HG03139 (cell line): ENCODE data around the gene PCDHGA4.
A peak's percentile ranks its signal among the peaks of the same experiment; 100 is the strongest.
"Not testable (repeated sequence)": the region's sequence is repeated elsewhere in the genome, so short reads cannot be mapped to it uniquely, and the experiment has no call there.

Experiments used
- ATAC-seq: cut with Tn5 transposase; IDR thresholded peaks from one replicate; pipeline ENCODE4 v1.9.1; 2021; ENCODE audit not compliant: unreplicated experiment

PCDHGA4 gene

DNA sequence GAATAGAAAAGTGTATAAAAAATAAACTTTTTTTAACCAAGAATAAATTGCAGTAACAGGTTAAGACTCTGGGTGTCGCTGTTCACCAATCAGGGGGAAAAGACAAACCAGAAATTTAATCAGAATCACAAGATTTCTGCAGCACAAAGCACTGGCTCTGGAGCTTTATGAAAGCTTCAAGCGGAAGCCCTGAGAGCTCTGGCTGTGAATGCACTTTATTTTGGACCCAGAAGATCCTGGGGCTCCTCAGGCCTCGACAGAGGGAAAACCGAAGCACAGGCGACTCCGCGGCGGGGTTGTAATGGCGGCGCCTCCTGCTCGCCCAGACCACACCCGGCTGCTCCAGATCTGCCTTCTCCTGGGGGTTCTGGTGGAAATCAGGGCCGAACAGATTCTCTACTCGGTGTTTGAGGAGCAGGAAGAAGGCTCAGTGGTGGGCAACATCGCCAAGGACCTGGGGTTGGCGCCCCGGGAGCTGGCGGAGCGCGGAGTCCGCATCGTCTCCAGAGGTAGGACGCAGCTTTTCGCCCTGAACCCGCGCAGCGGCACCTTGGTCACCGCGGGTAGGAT, at the start of gene PCDHGA4:
PCDHGA4 (plus strand) TSS at position 122 of the 570 bp plus-strand sequence; CDS start at position 209, 87 bp downstream.
- ATAC-seq: no peak

GRCh38 chr5:141306630-141307029, 48.2 kb upstream of the PCDHGA4 start:
- no peak for ATAC-seq

DNA sequence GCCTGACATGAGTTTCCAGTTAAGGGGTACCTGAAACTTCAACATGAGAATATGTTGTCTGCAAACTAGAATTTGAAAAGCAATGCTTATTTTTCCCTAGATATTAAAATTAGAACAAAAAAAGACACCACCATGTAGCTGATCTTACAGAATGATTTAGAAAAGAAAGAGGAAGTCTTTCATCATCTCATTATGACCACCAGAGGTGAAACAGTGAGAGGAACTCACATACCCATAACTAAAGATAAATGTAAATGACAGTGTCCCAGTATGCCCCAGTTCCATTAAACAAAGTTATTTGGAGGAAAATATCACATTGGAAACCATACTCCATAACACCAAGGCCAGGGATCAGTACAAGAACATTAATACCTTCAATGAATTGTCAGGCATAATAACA, 41.1 kb upstream of the PCDHGA4 start:
- ATAC-seq: no peak

DNA sequence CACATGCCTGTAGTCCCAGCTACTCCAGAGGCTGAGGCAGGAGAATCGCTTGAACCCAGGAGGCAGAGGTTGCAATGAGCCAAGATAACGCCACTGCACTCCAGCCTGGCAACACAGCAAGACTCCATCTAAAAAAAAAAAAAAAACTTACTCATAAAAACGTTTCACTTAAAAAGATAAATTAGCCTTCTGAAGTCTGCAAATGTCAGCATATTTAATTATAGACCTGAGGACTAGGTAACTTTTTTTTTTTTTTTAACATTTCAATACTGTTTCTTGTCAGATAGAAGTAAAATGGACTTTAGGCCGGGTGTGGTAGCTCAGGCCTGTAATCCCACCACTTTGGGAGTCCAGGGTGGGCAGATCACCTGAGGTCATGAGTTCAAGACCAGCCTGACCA, 37.9 kb upstream of the PCDHGA4 start:
- ATAC-seq: not testable (repeated sequence)

- no peak for ATAC-seq
Observed at GRCh38 chr5:141319202-141319601, 35.6 kb upstream of the PCDHGA4 start.

DNA sequence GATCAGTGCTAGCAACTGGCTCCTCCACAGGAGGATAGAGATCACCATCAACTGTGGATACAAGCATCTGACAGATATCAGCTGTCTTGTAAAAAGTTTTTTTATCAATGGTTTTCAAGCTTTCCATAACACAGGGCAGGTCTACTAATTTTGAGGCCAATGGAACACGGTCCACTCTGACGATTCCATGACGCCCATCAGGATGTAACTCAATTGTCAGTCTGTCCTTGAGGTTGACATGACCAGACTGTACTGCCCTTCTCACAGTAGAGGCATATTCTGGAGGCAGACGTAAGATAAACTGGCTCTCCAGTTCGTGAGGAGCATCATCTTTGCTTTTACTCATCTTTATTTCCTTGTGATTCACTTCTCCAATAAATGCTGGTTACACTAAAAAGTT, 35.1 kb upstream of the PCDHGA4 start:
- ATAC-seq: no peak

DNA sequence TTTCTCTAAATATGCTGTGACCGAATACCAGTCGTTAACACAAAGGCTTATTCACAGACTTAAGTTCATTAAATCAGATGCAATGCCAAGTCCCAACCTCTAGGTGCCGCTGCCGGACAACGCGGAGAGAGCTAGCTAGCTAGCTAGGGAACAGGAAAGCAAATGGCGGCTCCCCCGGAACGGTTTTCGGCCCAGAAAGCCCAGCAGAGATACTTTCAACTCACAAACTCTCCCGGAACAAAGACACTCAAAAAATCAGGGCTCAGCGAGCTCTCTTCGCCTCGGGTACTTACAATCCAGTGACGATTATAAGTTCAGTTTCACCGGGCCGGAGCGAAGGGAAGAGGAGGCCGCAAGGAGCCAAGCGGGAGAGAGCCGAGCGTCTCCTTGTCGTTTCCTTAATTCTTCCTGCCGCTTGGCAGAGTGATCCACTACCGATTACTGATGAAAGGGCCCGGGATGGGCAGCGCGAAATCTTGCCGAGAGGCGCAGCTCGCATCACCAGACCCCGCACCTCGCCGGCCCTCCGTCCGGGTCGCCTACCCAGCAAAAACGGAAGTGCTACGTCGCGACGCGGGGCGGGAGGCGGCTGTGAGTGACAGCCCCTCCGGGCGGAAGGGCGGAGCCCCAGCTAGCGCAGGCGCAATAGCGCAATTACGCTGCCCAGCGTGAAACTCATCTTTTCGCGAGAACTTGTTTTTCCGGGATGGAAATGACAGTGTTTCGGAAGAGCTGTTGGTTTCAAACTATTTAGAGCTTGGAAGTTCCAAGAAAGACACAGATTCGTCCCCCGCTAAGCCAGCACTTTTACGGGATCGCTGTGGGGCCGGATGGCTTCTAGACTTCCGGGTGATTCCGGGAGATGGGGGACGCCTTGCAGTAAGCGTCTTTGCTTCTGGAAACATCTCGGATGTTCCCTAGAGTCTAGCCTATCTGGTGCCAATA, 34.3 kb upstream of the PCDHGA4 start, which contains the start of gene TAF7:
TAF7 (minus strand) TSS at position 560 of the 945 bp plus-strand sequence. CDS start 740 bp downstream, outside the sequence.
- peak; percentile 94 for ATAC-seq

- ATAC-seq: no peak
Observed at GRCh38 chr5:141322261-141322660, 32.6 kb upstream of the PCDHGA4 start.

GRCh38 chr5:141326088-141326854, 28.6 kb upstream of the PCDHGA4 start:
- ATAC-seq: peak; percentile 80

DNA sequence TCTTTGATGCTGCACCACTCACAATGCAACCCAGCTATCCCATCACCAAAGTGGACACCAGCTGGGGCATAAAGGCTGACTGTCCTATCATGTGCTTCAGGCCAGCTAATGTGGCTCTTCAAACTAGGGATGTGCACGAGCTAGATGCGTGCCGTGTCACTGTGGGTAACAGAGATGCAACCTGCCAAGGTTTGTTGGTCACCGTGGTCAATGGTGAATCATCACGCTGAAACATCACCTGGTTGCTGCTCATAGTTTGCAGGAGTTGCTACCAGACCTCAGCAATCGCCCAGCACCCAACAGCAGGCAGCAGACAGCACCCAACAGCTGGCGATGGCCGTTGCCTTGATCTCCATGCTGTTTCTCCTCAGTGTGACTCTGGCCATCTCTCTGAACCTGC, 26.6 kb upstream of the PCDHGA4 start:
- ATAC-seq: no peak

DNA sequence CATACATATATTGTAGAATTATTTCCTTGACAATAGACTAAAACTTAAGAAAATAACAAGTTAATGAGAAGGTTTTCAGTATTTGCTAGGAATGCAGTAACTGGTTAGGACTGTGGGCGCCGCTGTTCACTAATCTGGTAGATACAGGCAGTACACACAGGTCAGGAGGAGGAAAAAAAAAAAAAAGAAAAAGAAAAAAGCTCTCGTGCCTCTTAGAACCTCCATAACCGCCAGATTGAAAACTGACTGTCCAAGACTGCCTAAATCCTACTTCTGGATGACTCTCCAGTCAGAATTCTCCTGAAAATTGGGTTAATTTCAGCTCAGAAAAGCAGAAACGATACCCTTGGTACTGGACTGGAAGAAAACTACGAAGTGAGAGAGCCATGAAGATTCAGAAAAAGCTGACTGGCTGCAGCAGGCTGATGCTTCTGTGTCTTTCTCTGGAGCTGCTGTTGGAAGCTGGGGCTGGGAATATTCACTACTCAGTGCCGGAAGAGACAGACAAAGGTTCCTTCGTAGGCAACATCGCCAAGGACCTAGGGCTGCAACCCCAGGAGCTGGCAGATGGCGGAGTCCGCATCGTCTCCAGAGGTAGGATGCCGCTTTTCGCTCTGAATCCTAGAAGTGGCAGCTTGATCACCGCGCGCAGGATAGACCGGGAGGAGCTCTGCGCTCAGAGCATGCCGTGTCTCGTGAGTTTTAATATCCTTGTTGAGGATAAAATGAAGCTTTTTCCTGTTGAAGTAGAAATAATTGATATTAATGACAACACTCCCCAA, 24.3 kb upstream of the PCDHGA4 start, which contains the start of gene PCDHGA1:
PCDHGA1 (plus strand) TSS at position 216 of the 782 bp plus-strand sequence.
- ATAC-seq: no peak

GRCh38 chr5:141332571-141332970, 22.2 kb upstream of the PCDHGA4 start:
- ATAC-seq: not testable (repeated sequence)

GRCh38 chr5:141338538-141339306, 16.1 kb upstream of the PCDHGA4 start, which contains the start of gene PCDHGA2:
TSS of gene PCDHGA2 (plus strand) at chr5:141338760.
- no peak for ATAC-seq

- not testable (repeated sequence) for ATAC-seq
Observed at GRCh38 chr5:141340781-141341354, 14.0 kb upstream of the PCDHGA4 start.

DNA sequence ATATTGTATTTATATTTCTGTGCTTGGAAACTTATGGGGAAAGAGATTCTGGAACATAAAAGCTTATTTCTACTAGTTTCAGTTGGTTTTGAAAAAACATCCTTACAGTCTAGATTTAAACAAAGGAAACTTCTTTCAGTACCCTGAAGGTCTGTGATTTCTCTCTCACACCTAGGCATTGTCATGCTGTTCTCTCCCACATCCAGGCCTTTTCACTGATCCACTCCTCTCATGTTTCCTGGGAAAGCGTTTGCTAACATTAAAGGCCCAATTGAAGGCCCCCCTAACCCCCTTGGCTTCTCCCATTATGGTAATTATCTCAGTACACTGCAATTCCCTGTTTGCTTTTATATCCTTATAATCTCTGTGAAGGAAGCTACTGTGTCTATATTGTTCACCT, 12.0 kb upstream of the PCDHGA4 start:
- no peak for ATAC-seq

- ATAC-seq: no peak
Observed at GRCh38 chr5:141343242-141343952, 11.4 kb upstream of the PCDHGA4 start, which contains the start of gene PCDHGA3. TSS of gene PCDHGA3 (plus strand) at chr5:141343829. CDS start at chr5:141344034, 205 bp downstream.

- no peak for ATAC-seq
Observed at GRCh38 chr5:141343953-141344463, 10.8 kb upstream of the PCDHGA4 start.

DNA sequence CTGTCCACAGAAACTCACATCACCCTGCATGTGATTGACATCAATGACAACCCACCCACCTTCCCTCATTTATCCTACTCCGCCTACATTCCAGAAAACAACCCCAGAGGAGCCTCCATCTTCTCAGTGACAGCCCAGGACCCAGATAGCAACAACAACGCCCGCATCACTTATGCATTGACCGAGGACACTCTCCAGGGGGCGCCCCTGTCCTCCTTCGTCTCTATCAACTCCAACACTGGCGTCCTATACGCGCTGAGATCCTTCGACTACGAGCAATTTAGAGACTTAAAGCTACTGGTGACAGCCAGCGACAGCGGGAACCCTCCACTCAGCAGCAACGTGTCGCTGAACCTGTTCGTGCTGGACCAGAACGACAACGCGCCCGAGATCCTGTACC, 9.5 kb upstream of the PCDHGA4 start:
- ATAC-seq: no peak
